MV-4-11 (cell line): ENCODE results near the gene MKRN2.

Experiments
- DNase-seq: peaks from one replicate; lab custom pipeline; 2025; lab: John Stamatoyannopoulos, UW

Gene MKRN2

GRCh38 chr3:12556314-12556689 is 585 bp upstream of the MKRN2 start:
- no peak for DNase-seq

- DNase-seq: peak; percentile 43
Observed at GRCh38 chr3:12557473-12558100, 700 bp downstream of the MKRN2 start.

GRCh38 chr3:12558706-12559105 is 1.8 kb downstream of the MKRN2 start:
- DNase-seq: no peak

- no peak for DNase-seq
Observed at GRCh38 chr3:12559520-12559919, 2.6 kb downstream of the MKRN2 start.

GRCh38 chr3:12560505-12561190 is 3.8 kb downstream of the MKRN2 start:
- peak; percentile 30 for DNase-seq

GRCh38 chr3:12561397-12561796 is 4.5 kb downstream of the MKRN2 start:
- DNase-seq: no peak

- no peak for DNase-seq
Observed at GRCh38 chr3:12562451-12562850, 5.6 kb downstream of the MKRN2 start.

GRCh38 chr3:12566976-12567375 is 10.1 kb downstream of the MKRN2 start:
- DNase-seq: no peak

- no peak for DNase-seq
Observed at GRCh38 chr3:12568747-12569146, 11.9 kb downstream of the MKRN2 start.

- no peak for DNase-seq
Observed at GRCh38 chr3:12569836-12570235, 12.9 kb downstream of the MKRN2 start.

GRCh38 chr3:12571986-12572385 is 15.1 kb downstream of the MKRN2 start:
- no peak for DNase-seq

- DNase-seq: no peak
Observed at GRCh38 chr3:12574131-12574530, 17.2 kb downstream of the MKRN2 start.

- DNase-seq: no peak
Observed at GRCh38 chr3:12574661-12575060, 17.8 kb downstream of the MKRN2 start.

GRCh38 chr3:12577379-12577778 is 20.5 kb downstream of the MKRN2 start:
- no peak for DNase-seq

GRCh38 chr3:12578742-12579141 is 21.9 kb downstream of the MKRN2 start:
- no peak for DNase-seq

GRCh38 chr3:12579456-12579855 is 22.6 kb downstream of the MKRN2 start:
- no peak for DNase-seq

- DNase-seq: no peak
Observed at GRCh38 chr3:12579905-12580304, 23.0 kb downstream of the MKRN2 start.

- DNase-seq: no peak
Observed at GRCh38 chr3:12582730-12583129, 25.8 kb downstream of the MKRN2 start.

- no peak for DNase-seq
Observed at GRCh38 chr3:12583280-12583679, 26.4 kb downstream of the MKRN2 start.

GRCh38 chr3:12584083-12584482 is 27.2 kb downstream of the MKRN2 start:
- DNase-seq: no peak

GRCh38 chr3:12585181-12585580 is 28.3 kb downstream of the MKRN2 start:
- DNase-seq: no peak

- no peak for DNase-seq
Observed at GRCh38 chr3:12585970-12586369, 29.1 kb downstream of the MKRN2 start.

GRCh38 chr3:12586403-12586802 is 29.5 kb downstream of the MKRN2 start:
- DNase-seq: no peak
